Dedifferentiated amniotic fluid mesenchymal stem cell (primary cell): ENCODE results near the gene TUBB4A.
"Not testable (repeated sequence)": the region's sequence is repeated elsewhere in the genome, so short reads cannot be mapped to it uniquely, and the experiment has no call there.

ENCODE experiments used
- DNase-seq: peaks from one replicate; pipeline ENCODE4 v3.0.0-alpha.2; 2016; ENCODE audit errors: extremely low spot score

The TUBB4A gene

GRCh38 chr19:6524311-6524710 lies 22.2 kb upstream of the TUBB4A start:
- no peak for DNase-seq

- no peak for DNase-seq
Measured at GRCh38 chr19:6522712-6523111, 20.6 kb upstream of the TUBB4A start.

DNA sequence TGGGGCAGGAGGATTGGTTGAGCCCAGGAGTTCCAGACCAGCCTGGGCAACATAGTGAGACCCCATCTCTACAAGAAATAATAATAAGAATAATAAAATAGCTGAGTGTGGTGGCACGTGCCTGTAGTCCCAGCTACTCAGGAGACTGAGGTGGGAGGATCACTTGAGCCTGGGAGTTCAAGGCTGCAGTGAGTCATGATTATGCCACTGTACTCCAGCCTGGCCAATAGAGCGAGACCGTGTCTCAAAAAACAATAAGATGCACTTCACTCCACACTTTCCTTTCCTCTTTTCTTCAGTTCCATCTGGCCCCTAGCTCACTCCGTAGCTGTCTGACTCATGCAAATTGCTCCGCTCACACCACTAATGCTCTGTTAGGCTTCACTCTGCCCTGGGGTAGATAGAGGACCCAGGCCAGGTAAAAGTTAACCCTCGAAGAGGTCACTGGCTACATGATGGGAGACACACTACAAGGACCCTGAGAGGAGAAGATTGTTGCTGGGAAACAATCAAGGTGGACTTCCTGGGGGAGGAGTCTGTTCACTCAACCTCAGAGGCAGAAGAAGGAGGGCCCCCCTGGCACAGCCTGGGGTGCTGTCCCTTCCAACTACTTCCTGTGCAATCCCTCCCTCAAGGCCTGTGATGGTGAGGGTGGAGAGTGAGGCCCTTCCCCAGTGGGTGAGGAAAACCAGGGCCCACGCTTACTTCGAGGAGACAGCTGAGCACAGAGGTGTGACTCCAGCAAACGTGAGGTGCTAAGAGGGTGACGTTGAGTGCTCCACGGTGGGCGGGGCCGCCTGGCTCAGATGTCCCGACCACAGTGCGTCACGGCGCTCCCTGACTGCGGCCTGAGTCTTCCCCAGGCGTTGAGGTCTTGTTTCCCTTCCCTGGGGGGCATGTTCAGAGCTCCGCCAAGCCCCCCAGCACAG lies 19.9 kb upstream of the TUBB4A start:
- no peak for DNase-seq

DNA sequence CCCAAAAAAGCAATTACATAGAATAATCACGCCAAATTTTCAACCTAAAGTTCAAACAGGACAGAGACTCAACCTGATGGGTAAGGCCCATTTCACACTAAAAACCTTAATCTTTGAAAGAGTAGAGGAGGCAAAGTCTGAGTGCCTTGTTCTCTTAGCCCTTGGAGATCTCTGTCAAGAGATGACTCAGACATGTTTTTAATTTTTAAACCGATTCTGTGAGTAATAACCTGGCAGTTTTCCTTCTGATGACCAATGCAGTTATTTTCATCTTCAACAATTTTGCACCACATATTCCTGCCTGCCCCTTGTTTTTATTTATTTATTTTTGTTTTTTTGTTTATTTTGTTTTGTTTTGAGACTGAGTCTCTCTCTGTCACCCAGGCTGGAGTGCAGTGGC lies 17.2 kb upstream of the TUBB4A start:
- peak; percentile 81 for DNase-seq

- DNase-seq = no peak
Measured at GRCh38 chr19:6518145-6518911, 16.2 kb upstream of the TUBB4A start.

- peak; percentile 83 for DNase-seq
Measured at GRCh38 chr19:6516659-6517291, 14.7 kb upstream of the TUBB4A start.

- DNase-seq = peak; percentile 87
Measured at GRCh38 chr19:6516018-6516658, 14.0 kb upstream of the TUBB4A start.

DNA sequence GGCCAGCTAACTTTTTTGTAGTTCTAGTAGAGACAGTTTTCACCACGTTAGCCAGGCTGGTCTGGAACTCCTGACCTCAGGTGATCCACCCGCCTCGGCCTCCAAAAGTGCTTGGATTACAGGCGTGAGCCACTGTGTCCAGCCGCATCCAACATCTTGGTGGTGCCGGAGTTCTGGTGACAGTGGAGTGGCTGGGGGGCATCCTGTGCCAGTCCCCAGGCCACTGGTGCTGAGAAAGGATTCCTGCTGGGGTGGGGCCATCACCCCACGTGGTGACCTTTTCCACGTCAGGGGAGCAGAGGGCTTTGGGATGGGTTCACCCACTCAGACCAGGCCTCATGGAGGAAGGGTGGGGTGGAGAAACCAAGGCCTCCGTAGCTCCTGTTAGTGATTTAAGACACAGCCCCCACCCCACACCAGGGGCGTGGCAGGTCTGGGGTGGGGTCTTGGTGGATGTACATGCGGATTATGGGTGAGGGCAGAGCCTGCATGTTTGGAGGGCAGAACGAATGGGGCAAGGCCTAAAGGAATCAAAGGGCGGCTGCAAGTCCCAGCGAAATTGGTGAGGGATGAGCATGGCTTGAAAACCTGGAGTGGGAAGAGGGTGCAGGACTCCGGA lies 12.9 kb upstream of the TUBB4A start:
- DNase-seq = no peak

GRCh38 chr19:6514089-6514488 lies 12.0 kb upstream of the TUBB4A start:
- DNase-seq = no peak

DNA sequence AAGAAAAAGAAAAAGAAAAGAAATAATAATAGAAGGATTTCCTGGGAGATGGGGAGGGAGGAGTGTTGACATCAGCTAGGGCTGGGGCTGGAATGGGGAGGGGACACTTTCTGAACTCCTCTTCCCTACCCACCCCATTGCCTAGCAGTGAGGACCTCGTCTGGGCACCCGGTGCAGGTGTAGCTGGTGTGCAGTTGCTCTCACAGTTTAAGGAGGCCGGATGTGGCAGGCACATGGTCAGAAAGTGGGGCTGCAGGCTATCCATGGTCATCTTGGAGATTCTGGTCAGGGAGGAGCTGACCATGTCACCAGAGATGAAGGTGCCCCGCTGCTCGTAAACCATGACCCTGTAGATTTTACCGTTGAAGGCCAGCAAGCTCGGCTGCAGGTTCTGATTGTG lies 8.5 kb upstream of the TUBB4A start:
- no peak for DNase-seq

DNA sequence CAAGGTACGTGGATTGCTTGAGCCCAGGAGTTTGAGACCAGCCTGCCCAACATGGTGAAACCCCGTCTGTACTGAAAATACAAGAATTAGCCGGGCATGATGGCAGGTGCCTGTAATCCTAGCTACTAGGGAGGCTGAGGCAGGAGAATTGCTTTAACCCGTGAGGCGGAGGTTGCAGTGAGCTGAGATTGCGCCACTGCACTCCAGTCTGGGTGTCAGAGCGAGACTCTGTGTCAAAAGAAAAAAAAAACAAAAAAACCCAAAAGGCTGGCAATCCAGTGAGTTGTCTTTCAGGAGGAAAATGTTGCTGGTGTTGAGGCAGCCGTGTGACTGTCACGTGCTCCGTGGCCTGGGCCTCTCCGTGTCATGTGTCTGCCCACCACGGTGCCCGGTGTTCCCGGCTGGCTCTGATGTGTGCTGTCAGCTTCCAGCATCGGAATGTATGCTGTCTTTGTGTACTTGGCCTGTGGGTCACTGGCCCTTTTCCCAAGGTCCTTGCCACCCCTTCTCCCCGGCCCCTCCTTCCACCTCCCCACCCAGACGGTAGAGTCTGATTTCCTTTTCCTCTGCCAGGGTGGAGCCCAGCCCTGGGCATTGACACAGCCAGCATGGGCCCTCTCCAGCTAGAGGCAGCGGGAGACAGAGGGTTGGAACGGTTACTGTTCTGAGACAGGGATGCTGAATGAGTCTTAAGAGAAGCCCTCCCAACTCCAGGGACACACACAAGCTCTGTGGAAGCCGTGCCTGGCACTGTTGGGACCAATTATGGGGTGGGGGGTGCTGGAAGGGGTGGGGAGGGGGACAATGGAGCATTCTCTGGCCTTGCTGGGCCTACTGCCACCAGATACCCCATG lies 7.2 kb upstream of the TUBB4A start:
- no peak for DNase-seq

DNA sequence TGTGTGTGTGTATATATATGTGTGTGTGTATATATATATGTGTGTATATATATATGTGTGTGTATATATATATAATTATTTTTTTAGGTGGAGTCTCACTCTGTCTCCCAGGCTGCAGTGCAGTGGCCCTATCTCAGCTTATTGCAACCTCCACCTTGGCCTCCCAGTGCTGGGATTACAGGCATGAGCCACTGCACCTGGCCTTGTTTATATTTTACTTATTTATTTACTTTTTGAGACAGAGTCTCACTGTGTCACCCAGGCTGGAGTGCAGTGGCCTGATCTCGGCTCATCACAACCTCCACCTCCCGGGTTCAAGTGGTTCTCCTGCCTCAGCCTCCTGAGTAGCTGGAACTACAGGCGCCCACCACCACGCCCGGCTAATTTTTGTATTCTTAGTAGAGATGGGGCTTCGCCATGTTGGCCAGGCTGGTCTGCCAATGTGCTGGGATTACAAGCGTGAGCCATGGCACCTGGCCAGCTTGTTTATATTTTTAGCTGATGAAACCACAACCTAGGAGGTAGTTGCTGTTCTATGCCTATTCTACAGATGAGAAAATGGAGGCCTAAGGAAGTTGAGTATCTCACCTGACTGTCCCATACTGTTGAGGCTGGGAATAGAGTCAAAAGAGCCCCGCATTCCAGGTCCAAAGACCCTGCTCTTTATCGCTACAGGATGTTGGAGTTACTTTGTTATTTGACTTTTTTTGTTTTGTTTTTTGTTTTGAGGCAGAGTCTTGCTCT lies 6.1 kb upstream of the TUBB4A start:
- DNase-seq = not testable (repeated sequence)

GRCh38 chr19:6503407-6504201 lies 1.5 kb upstream of the TUBB4A start:
- no peak for DNase-seq

DNA sequence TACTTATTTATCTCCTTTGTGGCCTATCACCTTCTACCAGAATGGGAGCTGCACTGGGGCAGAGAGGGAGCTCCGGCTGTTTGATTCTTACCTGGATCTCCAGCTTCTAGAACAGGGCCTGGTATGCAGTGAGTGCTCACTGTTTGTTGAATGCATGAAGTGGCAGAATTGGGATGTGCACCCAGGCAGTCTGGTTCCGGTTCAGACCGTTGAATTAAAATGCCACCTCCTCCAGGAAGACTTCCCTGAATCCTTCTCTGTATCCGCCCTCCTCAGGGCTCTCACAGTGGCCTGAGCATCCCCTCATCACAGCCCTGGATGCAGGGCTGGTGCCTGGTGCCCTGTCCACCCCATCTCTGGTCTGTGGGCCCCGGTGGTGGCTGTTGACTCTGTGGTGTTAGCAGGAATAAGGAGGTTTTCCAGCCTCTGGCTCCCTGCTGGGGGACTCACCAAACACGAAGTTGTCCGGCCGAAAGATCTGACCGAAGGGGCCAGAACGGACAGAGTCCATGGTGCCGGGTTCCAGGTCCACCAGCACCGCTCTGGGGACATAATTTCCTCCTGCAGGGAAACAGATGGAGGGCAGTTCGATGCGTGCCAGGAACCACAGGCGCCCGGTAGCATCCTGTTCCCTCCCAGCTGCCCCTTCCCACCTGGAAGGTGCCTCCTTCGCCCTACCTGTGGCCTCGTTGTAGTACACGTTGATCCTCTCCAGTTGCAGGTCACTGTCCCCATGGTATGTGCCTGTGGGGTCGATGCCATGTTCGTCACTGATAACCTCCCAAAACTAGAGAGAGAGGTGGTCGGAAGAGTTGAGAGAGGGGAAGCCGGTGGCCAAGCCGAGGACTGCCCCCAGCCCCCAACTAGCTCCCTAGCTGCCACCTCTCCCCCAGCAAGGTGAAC lies 1.0 kb downstream of the TUBB4A start:
- no peak for DNase-seq

DNA sequence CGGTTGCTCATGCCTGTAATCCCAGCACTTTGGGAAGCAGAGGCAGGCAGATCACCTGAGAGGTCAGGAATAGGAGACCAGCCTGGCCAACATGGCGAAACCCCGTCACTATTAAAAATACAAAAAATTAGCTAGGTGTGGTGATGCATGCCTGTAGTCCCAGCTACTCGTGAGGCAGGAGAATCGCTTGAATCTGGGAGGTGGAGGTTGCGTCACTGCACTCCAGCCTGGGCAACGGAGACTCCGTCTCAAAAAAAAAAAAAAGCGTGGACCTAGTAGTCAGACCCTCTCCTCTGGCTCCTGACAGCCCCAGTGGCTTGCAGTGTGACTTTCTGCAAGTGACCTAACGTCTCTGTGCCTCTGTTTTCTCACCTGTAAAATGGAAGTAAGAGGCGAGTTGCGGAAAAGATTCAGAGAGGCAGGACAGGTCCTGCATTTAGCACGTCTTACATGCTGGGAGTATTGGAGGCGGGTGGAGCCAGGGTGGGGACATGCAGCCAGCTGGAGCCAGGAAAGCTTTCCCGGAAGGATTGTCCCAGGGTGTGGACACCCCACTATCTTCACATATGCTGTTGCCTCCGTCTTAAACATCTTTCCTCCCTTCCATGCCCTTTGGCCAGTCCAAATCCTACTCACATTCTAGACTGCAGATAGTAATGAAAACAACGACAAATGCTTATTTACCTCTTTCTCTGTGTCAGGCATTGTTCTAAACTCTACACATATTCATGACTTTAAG lies 2.9 kb downstream of the TUBB4A start:
- no peak for DNase-seq

DNA sequence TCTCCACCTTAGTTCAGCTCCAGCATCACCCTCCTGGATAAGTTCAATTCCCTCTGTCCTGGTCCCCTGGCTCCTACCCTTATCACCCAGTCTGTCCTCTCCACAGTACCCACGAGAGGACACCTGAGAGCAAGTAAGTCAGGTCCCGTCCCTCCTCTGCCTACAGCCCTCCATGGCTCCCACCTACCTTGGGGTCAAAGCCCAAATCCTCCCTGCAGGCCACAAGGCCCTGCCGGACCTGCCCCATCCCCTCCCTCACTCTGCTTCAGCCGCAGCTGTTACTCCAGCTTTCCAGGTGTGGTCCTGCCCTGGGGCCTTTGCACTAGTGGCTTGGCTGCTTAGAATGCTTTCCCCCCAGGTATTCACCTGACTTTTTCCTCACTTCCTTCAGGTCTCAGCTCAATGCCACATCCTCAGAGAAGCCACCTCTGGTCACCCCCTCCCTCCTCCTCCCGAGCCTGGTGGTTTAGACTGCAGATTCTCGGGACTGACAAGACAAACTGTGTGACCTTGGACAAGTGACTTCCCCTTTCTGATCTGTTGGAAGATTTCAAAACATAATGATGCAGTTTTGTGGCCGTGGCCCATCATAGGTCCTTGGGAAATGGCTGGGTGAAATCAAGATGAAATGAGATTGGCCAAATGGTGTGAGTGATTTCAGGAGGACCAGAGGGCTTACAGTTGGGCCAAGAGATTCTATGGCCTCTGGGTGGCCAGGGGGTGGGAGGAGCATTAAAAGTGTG lies 3.6 kb downstream of the TUBB4A start:
- no peak for DNase-seq

DNA sequence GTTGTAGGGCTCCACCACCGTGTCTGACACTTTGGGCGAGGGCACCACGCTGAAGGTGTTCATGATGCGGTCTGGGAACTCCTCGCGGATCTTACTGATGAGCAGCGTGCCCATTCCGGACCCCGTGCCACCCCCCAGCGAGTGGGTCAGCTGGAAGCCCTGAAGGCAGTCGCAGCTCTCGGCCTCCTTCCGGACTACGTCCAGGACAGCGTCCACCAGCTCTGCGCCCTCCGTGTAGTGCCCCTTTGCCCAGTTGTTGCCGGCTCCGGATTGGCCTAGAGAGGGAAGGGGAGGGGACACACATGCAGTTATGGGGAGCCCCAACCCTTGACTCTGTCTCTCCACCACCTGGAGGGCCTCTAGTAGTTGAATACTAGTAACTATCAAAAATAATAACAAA lies 6.2 kb downstream of the TUBB4A start:
- DNase-seq = no peak
